Activated CD4-positive, alpha-beta T cell treated with anti-CD3 and anti-CD28 coated beads, Interleukin-2, amount 50 U/mL, for 16 hours (primary cell): ENCODE data around the gene CPVL.

Experiments
- DNase-seq: peaks from one replicate; pipeline ENCODE4 v3.0.0-alpha.2; 2020

CPVL gene

GRCh38 chr7:29146057-29146706 is at the start of gene CPVL:
Gene CPVL, minus strand, starts transcription at chr7:29146537. Its CDS starts 25,476 bp downstream, at chr7:29121061.
- DNase-seq = peak; percentile 8

- DNase-seq = peak; percentile 39
Measured at GRCh38 chr7:29194594-29195427, 48.5 kb upstream of the CPVL start, which contains the start of gene CHN2. Gene CHN2, plus strand, starts transcription at chr7:29194775.

GRCh38 chr7:29194206-29194593 is 47.9 kb upstream of the CPVL start:
- no peak for DNase-seq

DNA sequence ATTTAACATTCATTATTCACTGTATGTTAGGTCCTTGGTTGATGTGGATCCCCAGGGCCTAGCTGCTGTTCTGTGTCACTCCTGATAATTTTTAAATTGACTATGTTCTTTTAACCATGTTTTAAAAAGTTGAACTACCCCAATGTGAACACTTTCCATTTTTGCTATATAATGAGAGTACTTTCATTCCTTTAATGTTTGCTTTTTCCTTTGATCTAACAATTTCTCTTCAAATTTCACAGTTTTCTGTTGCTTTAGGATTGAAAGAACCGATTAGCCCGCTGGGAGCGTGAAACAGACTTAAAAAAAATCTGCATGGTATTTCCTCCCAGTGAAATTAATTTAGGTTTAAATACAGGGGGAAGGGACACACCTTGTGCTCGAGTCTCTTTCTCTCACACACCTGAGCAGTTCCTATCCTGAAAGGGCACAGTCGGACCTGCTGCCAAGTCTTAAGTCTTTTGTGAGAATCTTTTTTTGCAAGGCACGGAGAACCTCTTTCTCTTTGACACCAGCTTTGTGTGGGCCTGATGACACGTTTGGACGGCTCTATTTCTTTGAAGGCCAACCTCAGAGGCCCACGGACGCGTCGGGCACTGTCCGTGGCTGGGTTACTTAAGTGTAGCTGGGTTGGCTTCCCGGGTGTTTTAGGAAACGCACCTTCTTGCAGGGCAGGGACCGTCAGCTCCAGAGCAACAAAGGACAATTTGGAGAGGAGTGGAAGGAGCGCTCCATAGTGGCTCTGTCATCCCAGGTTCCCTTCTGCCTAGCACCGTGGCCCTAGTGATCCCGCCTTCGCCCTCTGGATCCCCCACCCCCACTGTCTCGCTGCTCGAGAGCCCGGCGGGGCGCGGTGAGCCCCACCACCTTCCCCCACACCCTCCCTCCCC is 47.2 kb upstream of the CPVL start:
- no peak for DNase-seq

DNA sequence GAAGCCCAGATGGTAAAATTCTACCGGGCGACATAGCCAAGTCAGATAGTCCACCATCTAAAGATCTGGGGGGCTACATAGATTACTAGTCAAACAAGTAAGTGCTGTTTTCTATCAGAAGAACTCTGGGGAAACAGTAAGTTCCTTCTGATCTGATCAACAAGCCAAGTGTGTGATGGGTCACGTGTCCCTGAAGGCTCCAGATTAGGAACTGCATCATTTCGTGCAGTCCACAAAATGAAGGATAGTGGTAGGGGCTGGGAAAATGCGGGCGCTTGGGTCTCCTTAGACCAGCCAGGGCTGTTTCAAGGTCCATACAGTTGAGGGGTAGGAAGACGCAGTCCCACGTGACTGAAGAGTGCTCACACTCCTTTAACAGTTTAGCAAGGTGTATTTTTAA is 46.5 kb upstream of the CPVL start:
- no peak for DNase-seq

DNA sequence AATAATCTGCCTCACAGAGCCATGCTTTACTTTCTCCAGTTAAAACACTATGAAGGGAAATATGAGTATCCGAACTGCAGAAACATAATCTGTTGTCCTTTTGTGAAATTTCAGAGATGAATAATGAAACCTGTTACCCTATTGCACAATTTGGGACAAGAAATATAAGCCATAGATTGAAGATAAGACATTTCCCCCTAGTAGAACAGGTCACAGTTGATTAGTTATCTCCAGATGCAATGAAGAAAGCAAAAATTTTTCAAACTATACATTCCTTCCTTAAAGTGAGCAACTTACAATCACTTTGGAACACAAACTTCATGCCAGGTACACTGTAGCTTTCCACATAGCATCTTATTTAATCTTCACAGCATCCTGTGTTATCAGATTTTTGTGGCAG is 46.0 kb upstream of the CPVL start:
- DNase-seq = no peak

DNA sequence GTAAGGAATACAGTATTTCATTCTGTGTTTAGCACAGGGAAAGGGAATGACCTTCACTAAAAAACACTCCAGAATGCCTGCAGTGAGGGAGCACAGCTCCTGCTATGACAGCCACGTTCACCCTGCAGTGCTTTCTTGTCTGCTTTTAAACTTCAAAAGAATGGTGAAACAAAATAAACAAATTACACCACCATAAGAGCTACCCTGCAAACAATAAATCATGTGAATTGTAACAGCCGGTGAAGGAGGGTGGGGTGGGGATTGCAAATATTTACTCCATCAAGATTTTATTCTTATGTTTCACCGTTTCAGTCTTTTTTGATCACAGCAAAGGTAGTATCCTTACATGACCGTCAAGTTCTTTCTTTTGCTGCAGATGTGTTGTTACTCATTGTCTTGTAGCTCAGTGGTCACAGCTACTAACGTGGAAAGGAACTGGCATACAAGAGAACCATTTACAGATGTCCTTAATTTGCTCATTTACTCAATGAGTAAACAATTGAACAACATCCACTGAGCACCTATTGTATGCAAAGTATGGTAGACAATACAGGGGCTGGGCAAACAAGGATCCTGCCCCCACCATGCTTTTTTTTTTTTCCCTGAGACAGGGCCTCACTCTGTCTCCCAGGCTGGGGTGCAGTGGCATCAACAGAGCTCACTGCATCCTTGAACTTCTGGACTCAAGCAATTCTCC is 44.2 kb upstream of the CPVL start:
- DNase-seq = no peak

DNA sequence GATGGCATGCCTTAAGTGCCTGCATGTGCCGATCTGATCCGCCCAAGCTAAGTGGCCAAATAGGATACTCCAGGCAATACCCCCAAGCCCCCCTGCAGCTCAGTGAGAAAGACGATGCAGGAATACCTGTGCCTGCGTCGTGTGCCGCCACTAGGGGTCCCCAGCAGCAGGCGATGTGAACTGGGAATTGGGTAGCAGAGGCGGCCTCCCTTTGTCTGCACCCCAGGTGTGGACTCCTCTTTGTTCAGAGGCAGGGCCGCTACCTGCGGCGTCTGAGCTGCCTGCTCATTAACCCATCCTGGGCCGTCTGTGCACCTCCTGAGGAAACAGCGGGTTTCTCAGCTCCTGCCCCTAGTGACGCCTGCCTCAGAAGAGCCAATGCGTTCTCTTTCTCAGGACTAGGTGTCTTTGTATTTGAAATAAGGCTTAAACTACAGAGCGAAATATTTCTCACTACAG is 43.4 kb upstream of the CPVL start:
- DNase-seq = peak; percentile 45

DNA sequence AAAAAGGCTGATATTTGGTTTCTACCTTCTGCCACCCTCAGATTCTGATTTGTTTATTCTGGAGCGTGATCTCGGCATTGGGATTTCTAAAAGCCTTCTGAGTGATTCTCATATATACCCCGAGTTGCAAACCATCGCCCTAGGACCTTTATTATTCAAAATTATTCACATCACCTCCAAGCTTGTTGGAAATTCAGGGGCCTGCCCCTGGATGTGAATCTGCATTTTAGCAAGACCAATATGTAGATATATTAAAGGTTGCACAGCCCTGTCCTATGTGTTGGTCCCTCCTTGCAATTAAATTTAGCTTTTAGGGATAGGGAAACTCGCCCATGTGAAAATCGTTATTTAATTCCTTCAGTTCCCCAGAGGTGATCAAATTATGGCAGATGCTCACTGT is 39.3 kb upstream of the CPVL start:
- no peak for DNase-seq

DNA sequence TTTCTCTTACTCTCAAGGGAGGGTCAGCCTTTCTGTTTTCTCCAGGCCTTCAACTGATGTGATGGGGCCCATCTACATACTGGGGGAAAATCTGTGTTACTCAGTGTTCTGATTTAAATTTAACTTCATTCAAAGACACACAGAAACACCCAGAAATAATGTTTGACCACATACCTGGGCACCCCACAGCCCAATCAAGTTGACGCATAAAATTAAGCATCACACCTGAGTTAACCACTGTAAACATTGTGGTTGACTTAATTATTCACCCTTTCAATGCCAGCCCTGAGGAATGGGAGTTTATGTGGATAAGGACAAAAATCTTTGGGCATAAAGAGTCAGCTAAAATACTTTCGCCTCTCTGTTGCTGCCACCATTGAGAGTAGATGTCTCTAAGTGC is 38.3 kb upstream of the CPVL start:
- DNase-seq = no peak

DNA sequence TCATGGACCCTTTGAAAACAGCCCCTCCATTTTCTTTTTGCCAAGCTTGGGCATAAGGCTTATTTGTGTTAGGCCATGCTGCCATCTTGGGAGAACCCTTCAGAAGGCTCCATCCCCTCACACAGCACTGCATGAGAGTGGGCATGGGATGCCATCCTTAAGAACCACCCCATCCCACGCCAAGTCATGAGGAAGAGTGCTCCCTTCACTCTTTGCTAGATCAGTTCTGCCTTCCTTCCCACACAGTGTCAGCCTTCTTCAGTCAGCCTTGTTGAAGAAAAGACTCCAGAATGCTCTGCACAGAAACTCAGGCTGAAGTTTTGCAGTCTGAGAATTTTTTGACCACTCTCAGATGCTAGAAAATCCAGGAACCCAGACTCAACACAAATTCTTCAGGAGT is 32.8 kb upstream of the CPVL start:
- DNase-seq = no peak

GRCh38 chr7:29177963-29178600 is 31.7 kb upstream of the CPVL start:
- peak; percentile 22 for DNase-seq

DNA sequence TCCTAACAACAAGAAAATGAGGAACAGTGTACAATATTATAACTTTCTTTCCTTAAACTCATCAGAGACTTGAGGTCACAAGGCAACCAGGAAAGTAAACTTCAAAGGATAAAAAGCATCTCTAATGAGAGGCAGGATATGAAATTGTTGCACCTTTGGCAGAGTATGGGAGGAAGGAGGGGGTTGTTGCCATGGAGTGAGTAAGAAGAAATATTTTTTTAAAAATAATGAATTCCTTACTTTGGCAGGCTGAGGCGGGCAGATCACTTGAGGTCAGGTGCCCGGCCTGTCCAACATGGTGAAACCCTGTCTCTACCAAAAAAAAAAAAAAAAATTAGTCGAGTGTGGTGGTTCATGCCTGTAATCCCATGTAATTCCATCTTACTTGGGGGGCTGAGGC is 27.1 kb upstream of the CPVL start:
- DNase-seq = no peak

- no peak for DNase-seq
Measured at GRCh38 chr7:29170781-29171180, 24.4 kb upstream of the CPVL start.

DNA sequence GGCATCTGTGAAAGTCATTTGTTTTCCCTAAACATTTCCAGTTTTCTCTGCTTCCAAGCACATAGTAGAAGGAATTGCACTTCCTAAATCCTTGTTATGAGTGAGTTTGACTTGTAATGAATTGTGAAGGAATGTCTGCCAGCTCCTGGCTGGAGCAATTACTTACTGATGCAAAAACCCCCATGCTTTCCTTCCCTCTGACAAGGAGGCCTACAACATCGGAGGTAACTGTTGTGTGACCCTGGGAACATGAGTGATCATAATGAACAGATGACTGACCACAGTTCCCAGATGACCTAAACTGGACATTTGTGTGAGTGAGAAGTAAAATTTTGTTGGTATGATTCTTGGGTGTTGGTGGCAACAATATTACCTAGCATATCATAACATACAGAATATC is 21.4 kb upstream of the CPVL start:
- no peak for DNase-seq

- DNase-seq = no peak
Measured at GRCh38 chr7:29163854-29164253, 17.5 kb upstream of the CPVL start.

DNA sequence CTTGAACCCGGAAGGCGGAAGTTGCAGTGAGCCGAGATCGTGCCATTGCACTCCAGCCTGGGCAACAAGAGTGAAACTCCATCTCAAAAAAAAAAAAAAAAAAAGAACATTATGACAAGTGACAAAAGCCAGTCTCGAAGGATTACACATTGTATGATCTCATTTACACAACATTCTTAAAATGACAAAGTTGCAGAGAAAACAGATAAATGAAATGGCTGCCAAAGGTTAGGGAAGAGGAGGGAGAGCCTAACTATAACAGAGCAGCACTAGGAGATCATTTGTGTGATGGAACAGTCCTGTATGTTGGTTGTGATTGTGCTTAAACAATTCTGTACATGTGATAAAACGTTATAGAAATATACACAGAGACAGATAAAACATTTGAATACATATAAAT is 16.2 kb upstream of the CPVL start:
- DNase-seq = no peak

GRCh38 chr7:29161231-29161630 is 14.9 kb upstream of the CPVL start:
- no peak for DNase-seq

- DNase-seq = no peak
Measured at GRCh38 chr7:29160080-29160479, 13.7 kb upstream of the CPVL start.

- DNase-seq = no peak
Measured at GRCh38 chr7:29158795-29159423, 12.6 kb upstream of the CPVL start.

DNA sequence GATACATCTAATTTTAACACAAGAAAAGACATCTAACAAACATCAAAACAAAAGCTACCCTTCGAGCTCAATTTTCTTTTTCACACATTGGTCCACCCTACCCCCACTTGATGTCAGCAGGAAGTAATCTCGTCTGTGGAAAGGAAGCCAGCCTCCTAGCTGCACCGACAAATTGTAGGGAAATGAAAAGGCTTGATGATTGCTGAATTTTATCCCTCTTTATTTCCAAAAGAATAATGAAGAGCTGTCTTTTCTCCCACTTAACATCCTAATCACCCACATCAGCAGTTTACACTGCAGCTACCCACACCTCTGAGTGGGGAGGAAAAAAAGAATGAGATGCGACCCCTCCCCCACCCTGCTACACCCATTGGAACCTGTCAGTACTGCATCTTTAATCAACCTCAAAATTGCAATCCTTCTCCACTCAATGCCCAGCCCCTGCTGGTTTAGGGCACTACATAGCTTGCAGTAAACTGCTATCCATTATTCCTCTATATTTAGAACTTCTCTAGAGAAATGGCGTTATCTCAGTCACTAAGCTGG is 10.6 kb upstream of the CPVL start:
- peak; percentile 24 for DNase-seq
